Kidney (tissue), 14 donors: ENCODE data around the gene NID1. TPM values are rescaled to one million over a fixed set of nuclear protein-coding genes. Genes with fewer than 3 reads are reported as not detected.
"Not testable (repeated sequence)": the region's sequence is repeated elsewhere in the genome, so short reads cannot be mapped to it uniquely, and the experiment has no call there.

Source experiments
- DNase-seq, 5 donors: peaks; one replicate each; pipeline ENCODE4 v3.0.0-alpha.2; 2013 to 2020
- FAIRE-seq: peaks from 2 replicates; lab custom pipeline; 2012; peaks lifted over from hg19 to GRCh38; lab: Jason Lieb, UNC
- H3K27ac ChIP-seq, 2 donors: one replicate each; pipeline ENCODE4 v1.7.0; 2013; ENCODE audit warnings: low read depth in 2 of 2, low read length in 2 of 2, inconsistent platforms in 1 of 2
- H3K27me3 ChIP-seq: one replicate; pipeline ENCODE4 v1.7.1; 2013; ENCODE audit warnings: low read length, inconsistent platforms; ENCODE audit not compliant: control insufficient read depth, insufficient read depth
- H3K36me3 ChIP-seq, 3 donors: one replicate each; pipeline versions ENCODE4 v1.7.0 to v1.7.1; 2013; ENCODE audit warnings: low read length in 3 of 3, control low read depth in 1 of 3, inconsistent platforms in 1 of 3; ENCODE audit not compliant: insufficient read depth in 3 of 3, control insufficient read depth in 2 of 3
- H3K4me1 ChIP-seq, 3 donors: one replicate each; pipeline versions ENCODE4 v1.7.0 to v1.7.1; 2013; ENCODE audit warnings: low read length in 3 of 3, inconsistent platforms in 1 of 3, low read depth in 1 of 3; ENCODE audit not compliant: control insufficient read depth in 2 of 3, insufficient read depth in 2 of 3
- H3K4me3 ChIP-seq, 3 donors: one replicate each; pipeline versions ENCODE4 v1.7.0 to v1.8.1; 2013; ENCODE audit warnings: low read length in 3 of 3, control low read depth in 1 of 3, inconsistent platforms in 1 of 3
- H3K9ac ChIP-seq, 3 donors: one replicate each; pipeline versions ENCODE4 v1.7.0 to v1.7.1; 2013; ENCODE audit warnings: low read length in 3 of 3, control low read depth in 1 of 3, inconsistent platforms in 1 of 3
- H3K9me3 ChIP-seq, 3 donors: one replicate each; pipeline versions ENCODE4 v1.7.0 to v1.7.1; 2013; ENCODE audit warnings: low read length in 3 of 3, control low read depth in 1 of 3, inconsistent platforms in 1 of 3; ENCODE audit not compliant: control insufficient read depth in 2 of 3, insufficient read depth in 1 of 3
- intact Hi-C: fragments of 100-400 bp; cut with DNase I; formaldehyde crosslinking; loops from one replicate; pipeline ENCODE4 v1.11.1; 2022
- polyA plus RNA-seq: library from polyadenylated mRNA; stranded (reverse); fragments of 350-450 nt; fragmentation: Illumina TruSeq; extraction: RNeasy Lipid Tissue Mini Kit (QIAGEN cat#74804); gene quantifications from one replicate; pipeline ENCODE4 v1.2.3, GENCODE V29; 2014; ENCODE audit warnings: low read depth, low replicate concordance; ENCODE audit not compliant: insufficient read depth
- total RNA-seq: library from RNA; stranded (reverse); fragmentation: NEBNext Ultra II Directional; extraction: Animal tissue kit (Norgen Biotek cat#: 25700); gene quantifications from one replicate; pipeline ENCODE4 v1.2.1, GENCODE V29; 2021
- TF ChIP-seq, protein P1 (sequence below): IDR thresholded peaks from 3 replicates; pipeline ENCODE4 v1.5.1; 2012; ENCODE audit warnings: mild to moderate bottlenecking, moderate library complexity, borderline replicate concordance; ENCODE audit not compliant: insufficient read depth; ENCODE audit errors: extremely low read depth
- donor health status: control.
- donor health status: control.
- donor health status: control.
- donor health status: control.
- donor health status: control.
- donor health status: DM: yes; HTN: yes; CAD: no.
- donor health status: Normal renal cell carcinoma (clear cell type).

Gene NID1
- total and polyA plus RNA-seq, 2 donors from 2014 or later: 7.4 to 70.1 TPM

DNA sequence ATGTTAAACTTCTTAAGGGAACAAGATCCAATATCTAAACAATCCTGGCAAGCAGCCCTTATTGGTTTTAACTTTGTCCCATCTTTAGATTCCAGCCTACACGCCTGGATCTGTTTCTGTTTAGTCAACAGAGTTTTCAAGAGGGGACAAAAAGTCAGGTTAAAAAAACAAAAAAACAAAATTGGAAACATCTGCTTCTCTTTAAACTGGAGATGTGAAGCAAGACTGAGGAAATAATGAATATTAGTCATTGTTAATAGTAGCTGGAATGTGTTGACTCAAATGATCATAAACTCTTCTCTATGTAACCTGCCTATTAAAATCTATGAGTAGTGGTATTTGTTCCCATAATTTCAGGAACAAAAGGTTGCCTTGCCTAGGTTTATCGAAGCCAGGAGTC is 55.0 kb downstream of the NID1 start:
- no peak overlapping the region for H3K9ac ChIP-seq
- H3K27ac ChIP-seq: no peak overlapping the region
- peaks cover 3 to 21% (median 5%) of the 10 kb centered on the region in 3 donors for H3K36me3 ChIP-seq
- H3K4me1 ChIP-seq: no peaks in the 10 kb centered on the region
- H3K9me3 ChIP-seq: no peaks in the 10 kb centered on the region
- FAIRE-seq: no peak
- TF ChIP-seq, protein P1, sequence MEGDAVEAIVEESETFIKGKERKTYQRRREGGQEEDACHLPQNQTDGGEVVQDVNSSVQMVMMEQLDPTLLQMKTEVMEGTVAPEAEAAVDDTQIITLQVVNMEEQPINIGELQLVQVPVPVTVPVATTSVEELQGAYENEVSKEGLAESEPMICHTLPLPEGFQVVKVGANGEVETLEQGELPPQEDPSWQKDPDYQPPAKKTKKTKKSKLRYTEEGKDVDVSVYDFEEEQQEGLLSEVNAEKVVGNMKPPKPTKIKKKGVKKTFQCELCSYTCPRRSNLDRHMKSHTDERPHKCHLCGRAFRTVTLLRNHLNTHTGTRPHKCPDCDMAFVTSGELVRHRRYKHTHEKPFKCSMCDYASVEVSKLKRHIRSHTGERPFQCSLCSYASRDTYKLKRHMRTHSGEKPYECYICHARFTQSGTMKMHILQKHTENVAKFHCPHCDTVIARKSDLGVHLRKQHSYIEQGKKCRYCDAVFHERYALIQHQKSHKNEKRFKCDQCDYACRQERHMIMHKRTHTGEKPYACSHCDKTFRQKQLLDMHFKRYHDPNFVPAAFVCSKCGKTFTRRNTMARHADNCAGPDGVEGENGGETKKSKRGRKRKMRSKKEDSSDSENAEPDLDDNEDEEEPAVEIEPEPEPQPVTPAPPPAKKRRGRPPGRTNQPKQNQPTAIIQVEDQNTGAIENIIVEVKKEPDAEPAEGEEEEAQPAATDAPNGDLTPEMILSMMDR: no peak
- no peak overlapping the region for H3K4me3 ChIP-seq
- intact Hi-C loops: no loop called here
- H3K27me3 ChIP-seq: no peaks in the 10 kb centered on the region
- DNase-seq: peak in 3 of 5 donors; percentile 4 to 88 (median 64)

DNA sequence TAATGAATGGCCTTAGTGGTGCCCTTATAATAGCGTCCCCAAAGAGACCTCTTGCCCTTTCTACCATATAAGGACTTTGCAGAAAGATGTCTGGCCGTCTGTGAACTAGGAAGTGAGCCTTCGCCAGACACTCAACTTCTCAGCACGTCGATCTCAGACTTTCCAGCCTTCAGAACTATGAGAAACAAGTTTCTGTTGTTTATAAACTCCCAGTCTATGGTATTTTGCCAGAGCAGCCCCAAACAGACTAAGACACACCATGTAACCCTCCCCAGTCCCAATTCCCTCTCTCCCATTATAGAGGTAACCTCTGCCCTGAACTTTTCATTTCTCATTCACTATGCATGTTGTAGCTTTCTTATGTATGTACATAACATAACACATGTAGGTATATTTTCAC is 55.7 kb downstream of the NID1 start:
- DNase-seq (peak in 2 of 5 donors; percentile 16 to 54), FAIRE-seq (no peak)
- H3K27me3 ChIP-seq: no peaks in the 10 kb centered on the region
- no peak overlapping the region for H3K4me3 ChIP-seq
- H3K9ac ChIP-seq: no peak overlapping the region
- no peaks in the 10 kb centered on the region for H3K4me1 ChIP-seq
- TF ChIP-seq, protein P1: no peak
- intact Hi-C loops: no loop called here
- peak overlapping the region in 1 of 2 donors; percentile 44 for H3K27ac ChIP-seq
- no peaks in the 10 kb centered on the region for H3K9me3 ChIP-seq
- H3K36me3 ChIP-seq: peaks cover 1 to 21% (median 2%) of the 10 kb centered on the region in 3 donors

DNA sequence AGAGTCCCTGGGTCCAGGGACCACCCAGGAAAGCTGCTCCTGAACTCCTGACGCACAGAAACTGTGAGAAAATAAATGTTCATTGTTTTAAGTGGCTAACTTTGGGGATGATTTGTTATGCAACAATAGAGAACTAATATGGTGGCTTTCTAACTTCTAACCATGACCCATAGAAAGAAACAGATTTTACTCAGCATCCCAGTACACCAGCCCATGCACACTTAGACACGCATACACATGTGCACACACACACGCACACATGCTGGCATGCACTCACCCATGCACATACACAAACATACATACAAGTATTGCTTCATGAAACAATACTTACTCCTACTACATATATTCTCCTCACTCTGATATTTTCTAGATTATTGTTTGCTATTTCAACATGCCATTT is 57.1 kb downstream of the NID1 start:
- Histone ChIP-seq H3K36me3 (peaks cover 0 to 8% (median 2%) of the 10 kb centered on the region in 3 donors), H3K4me3 (no peak overlapping the region), H3K27me3 (no peaks in the 10 kb centered on the region), H3K4me1 (no peaks in the 10 kb centered on the region), H3K9ac (no peak overlapping the region), H3K27ac (no peak overlapping the region), H3K9me3 (no peaks in the 10 kb centered on the region)
- no peak for FAIRE-seq
- DNase-seq: peak in 1 of 5 donors; percentile 1
- TF ChIP-seq, protein P1: no peak
- intact Hi-C loops: no loop called here

DNA sequence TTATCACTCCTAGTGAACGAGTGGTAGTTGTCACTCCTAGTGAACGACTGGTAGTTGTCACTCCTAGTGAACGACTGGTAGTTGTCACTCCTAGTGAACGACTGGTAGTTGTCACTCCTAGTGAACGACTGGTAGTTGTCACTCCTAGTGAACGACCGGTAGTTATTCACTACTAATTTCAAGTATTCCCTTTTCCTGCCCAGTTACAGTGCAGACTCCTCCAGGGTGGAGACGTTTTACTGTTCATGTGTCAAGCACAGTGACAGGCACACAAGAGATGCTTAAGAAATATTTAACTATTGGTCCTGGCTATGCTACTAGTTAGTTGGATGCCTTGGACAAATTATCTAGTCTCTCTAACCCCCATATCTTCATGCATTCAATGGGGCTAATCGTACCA is 61.8 kb downstream of the NID1 start:
- H3K27ac ChIP-seq, DNase-seq, H3K9me3 ChIP-seq, H3K9ac ChIP-seq, FAIRE-seq, H3K4me1 ChIP-seq, intact Hi-C loops, H3K4me3 ChIP-seq, H3K27me3 ChIP-seq: not testable (repeated sequence)
- peaks cover 0 to 14% (median 0%) of the 10 kb centered on the region in 3 donors for H3K36me3 ChIP-seq
